Activated T-cell treated with anti-CD3 and anti-CD28 coated beads for 24 hours (primary cell): Measurements from ENCODE around the gene CCND2.

ENCODE experiments used
- DNase-seq: peaks from one replicate; pipeline ENCODE4 v3.0.0-alpha.2; 2020; ENCODE audit warnings: low read depth

CCND2 gene

DNA sequence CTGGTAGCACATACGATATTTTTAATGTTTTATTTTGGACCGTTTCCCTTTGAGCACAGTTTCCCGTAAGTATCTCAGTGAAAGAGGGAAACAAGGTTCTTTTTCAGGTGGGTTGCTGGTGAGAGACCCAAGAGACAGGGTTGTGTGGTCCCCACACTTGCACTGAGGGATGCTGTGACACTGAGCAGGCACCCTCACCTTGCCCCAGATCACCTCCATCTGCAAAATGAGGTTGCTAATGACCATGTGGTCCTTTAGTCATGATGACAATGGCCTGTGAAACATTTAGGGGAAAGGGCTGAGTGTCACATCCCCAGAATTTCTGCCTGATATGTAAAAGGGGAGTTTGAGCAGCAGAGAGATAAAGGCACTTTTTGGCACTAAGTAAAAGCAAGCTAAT is 4.3 kb downstream of the CCND2 start:
- DNase-seq = no peak

DNA sequence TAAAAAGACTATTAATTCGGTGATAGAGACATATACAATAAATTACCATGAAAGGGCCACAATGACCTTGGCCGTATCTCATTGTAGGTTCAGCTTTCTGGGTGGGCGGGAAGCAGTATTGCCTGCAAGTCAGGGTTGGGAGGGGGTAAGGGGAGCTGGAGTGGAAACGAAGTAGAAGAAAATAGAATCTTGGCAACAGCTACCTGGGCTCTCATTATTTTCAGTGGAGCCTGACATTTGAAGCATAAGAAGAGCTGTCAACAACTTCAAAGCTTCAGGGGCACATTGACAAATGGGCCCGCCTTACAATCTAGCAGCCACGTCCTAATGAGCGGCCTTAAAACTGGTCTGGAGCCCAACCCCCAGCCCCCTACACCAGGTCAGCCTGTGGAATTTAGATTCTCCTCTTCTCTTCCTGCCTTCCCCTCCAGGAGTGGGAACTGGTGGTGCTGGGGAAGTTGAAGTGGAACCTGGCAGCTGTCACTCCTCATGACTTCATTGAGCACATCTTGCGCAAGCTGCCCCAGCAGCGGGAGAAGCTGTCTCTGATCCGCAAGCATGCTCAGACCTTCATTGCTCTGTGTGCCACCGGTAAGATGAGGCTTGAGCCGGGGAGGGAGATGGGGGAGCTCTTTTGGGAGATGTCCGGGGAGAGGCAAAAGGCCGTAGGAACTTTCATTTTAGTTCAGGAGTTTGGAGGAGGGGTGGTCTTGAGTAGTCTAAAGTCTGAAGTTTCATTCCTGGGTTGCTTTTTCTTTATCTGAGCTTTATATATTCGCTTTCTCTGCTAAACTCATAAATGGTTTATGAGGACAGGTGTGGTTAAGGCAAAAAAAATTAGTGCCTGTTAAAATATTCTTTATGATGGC is 5.0 kb downstream of the CCND2 start:
- no peak for DNase-seq

DNA sequence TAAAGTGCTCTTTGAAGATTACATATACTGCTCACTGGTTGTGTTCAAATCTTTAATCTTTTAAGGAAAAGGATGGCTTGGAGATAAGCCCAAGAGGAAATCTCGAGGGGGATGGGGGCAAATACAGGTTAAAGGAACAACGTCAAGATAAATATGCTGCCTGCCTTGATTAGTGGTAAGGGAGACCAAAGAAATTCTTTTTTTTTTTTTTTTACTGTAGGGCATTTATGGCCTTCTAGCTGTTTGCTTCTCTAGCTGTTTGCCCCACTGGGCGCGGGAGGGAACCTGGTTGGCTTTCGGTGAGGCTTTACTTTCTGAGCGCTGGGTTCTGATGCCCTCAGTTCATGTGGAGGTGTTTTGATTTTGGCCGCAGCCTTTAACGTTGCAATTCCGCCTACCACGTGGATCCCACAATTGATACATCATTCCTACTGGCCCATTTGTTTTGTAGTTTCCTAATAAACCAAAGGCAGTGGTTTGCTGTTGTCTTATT is 5.7 kb downstream of the CCND2 start:
- DNase-seq = no peak

- no peak for DNase-seq
Observed at GRCh38 chr12:4280351-4281163, 7.0 kb downstream of the CCND2 start.

DNA sequence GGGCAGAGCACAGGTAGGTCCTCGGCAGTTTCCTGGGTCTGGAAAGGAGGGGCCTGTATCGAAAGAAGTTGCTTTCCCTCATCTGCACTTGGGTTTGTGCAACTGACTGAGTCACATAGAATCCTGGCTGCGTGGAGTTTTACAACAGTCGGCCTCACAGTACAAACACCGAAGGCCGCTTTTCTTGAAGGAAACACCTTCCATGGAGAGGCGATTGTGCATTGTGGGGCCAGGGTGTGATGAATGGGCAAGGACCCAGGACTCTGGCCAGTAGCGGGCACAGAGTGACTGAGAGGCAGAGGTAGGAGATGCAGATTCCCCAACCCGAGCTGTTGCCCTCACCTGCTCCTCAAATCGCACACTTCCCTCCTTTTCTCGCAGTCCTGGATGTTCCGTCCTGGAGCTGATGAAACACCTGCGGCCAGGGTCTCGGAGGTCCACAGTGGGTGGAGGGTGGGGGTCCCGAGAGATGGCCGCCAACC is 7.7 kb downstream of the CCND2 start:
- no peak for DNase-seq

GRCh38 chr12:4282103-4282891 is 8.7 kb downstream of the CCND2 start:
- no peak for DNase-seq

DNA sequence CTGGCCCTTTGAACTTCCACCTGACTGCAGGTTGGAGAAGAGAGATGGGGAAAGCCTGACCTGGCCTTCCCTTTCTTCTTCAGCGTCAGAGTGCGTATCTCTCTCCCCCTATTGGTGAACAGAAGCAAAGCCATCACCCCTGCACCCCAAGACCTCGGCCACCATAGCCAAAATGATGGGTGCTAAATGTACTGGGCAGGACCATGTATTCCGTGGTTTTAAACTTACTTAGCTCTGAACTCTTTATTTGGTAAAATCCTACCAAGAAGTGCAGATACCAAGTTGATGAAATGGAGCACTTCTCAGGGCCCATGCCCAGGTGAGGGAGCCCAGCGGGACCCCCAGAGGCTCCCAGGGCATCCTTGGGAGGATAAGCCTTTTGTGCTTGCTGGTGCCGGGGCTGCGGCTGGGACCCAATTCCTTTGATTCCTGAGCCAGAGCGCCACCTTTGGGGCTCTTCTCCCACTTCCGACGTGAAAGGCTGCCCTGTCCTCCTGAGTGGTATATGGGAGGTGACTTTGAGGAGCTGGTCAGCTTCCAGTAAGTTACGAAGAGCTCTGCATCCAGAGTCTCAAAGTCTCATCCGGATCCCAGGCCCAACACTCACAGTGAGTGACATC is 9.4 kb downstream of the CCND2 start:
- no peak for DNase-seq

- no peak for DNase-seq
Observed at GRCh38 chr12:4283512-4284255, 10.1 kb downstream of the CCND2 start.

DNA sequence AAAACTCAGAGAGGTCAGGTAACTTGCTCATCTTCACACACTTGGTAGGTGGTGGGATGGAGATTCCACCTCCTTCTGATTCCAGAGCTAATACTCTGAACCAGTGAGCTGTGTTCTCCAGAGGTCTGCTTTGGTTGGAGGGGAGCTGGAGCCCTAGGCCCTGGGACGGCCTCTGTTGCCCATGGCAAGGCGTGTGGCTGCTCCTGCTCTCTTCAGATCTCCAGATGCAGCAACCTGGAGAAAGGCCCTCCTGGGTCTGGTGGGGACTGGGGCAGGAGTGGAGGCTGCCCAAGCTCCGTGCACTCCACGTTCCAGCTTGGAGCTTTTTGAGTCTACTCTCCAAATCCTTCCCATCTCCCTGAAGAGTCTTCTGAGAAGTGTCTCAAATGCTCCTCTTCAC is 10.7 kb downstream of the CCND2 start:
- DNase-seq = no peak

- no peak for DNase-seq
Observed at GRCh38 chr12:4285070-4285469, 11.5 kb downstream of the CCND2 start.

DNA sequence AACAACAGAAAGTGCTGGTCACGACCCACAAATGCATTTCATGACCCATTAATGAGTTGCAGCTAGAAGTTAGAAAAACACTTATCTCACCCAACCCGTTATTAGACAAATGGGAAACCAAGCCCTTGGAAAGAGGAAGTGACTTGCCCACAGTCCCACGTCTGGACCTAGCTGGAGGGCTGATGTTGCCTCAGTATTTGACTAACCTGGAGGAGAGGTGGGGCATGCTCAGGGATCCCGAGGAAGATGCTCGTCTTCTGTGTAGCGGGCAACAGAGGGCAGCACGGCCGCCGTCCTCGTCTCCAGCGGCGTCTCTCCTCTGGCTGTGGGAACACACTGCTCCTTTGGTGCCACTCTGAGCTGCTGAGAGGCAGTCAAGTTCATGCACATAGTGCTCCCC is 12.7 kb downstream of the CCND2 start:
- DNase-seq = no peak

GRCh38 chr12:4286771-4287317 is 13.3 kb downstream of the CCND2 start:
- no peak for DNase-seq

DNA sequence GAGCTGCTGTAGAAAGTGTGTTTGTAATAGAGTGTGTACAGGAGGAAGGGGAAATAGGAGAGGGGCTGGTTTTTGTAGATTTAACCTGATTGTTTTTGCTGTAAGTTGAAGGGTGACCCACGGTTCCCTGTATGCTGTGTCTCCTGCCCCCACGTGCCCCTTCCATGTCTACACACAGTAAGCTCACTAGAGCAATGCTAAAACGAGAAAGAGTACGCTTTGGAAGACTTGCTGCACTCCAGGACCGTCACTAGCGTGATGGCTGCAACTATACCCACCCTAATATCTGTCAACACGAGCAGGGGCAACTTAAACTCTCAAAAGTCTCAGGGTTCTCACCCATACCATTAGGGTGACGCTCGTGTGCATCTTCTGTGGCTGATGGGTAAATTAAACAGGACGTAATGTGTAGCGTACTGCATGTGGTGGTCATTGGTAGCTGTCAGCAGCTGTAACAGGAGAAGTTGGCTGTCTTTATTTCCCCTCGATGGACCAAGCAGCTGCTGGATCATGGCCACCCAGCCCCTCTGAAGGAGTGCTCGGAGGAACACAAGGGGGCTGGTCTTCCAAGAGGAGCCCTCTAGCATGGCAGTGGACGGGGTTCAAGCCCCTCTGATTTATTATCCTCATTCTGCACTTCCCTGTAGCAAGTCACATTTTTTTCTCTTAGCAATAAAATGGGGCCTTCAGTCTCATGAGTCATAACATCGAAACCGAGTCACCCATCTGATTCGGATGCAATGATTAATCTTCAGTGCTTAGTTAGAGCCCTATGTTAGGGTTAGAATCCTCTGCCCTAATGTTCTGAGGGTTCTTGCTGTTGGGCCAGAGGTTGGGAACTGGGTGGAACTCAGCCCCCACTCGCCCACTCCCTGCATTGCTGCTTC is 14.0 kb downstream of the CCND2 start:
- no peak for DNase-seq

GRCh38 chr12:4288296-4289131 is 15.0 kb downstream of the CCND2 start:
- no peak for DNase-seq

DNA sequence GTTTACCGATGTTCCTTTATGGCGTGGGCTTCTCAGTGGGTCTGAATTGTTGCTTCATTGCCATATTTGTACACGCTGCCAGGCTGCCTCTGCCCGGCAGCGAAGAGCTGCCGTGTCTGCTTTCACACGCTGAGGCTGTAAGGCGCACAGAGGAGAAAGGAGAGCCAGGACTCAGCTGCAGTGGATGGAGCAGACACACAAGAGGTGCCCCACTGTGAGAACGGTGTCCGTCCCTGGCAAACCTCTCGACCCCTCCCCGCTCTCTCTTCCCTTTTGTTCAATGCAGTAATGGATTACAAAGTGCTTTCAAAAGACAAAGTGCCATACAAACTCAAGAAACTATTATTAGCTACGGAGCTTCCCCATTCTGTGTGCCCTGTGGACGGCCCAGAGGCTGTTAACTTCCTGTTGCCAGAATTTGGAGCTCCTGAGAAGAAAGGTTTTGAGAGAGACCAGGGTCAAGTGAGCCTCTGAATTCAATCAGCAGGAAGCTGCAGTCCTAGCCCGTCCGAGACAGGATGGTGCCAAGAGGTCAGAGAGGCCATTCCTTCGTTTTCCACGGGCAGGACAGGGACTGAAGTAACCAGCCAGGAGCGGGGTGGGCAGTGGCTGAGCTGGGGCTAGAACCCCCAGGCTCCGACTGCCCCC is 15.8 kb downstream of the CCND2 start:
- no peak for DNase-seq

GRCh38 chr12:4289998-4290790 is 16.6 kb downstream of the CCND2 start:
- no peak for DNase-seq

DNA sequence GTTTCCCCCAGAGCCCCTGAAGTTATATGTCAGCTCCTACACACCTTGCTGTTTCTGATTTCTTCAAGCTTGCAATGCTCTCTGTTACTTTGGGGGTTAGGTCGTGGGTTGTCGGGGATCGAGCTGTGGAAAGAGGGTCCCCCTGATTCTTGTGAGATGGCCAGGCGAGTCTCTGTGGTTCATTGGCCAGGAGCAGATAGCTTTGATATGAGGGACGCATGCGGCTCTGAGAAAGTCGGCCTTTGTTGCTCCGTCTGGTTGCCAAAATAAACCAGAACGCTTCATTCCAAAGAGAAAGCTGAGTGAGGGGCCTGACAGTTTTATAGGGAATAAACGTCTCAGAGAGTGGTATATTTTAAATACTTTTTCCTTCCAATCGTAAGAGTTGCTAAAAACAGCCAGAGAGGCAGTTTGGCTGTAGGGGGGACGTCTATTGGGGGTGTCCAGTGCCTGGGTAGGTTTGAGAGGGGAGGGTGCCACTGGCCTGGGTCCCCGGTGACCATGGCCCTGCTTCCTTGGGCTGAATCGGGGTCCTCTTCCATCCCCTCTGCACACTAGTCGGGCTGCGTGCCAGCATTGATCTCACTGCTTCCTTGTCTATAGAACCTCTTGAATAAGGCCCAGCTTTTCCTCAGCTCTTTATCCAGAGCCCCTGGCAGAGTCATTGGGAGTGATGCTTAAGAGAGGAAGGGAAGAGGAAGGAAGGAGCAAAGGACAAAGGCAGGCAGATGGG is 18.9 kb downstream of the CCND2 start:
- no peak for DNase-seq
